Endodermal cell (in vitro differentiated cells): ENCODE results near the gene SLC16A12. TPM values are rescaled to one million over a fixed set of nuclear protein-coding genes. Genes with fewer than 3 reads are reported as not detected.

ENCODE experiments used
- DNase-seq: peaks from one replicate; pipeline ENCODE4 v3.0.0-alpha.2; 2017
- H3K27ac ChIP-seq: 2 replicates; pipeline ENCODE4 v1.5.1; 2013; ENCODE audit warnings: mild to moderate bottlenecking, low read depth, low read length, moderate library complexity
- H3K27me3 ChIP-seq: 2 replicates; pipeline ENCODE4 v1.6.1; 2013; ENCODE audit warnings: mild to moderate bottlenecking, low read length, moderate library complexity; ENCODE audit not compliant: insufficient read depth, control insufficient read depth, poor library complexity, severe bottlenecking
- H3K36me3 ChIP-seq: 2 replicates; pipeline ENCODE4 v1.7.0; 2013; ENCODE audit warnings: mild to moderate bottlenecking, low read length, moderate library complexity; ENCODE audit not compliant: control insufficient read depth, insufficient read depth
- H3K4me1 ChIP-seq: one replicate; pipeline ENCODE4 v1.7.0; 2013; ENCODE audit warnings: low read length; ENCODE audit not compliant: control insufficient read depth, insufficient read depth
- H3K4me3 ChIP-seq: 2 replicates; pipeline ENCODE4 v1.5.1; 2013; ENCODE audit warnings: mild to moderate bottlenecking, low read length, moderate library complexity
- H3K9ac ChIP-seq: 2 replicates; pipeline ENCODE4 v1.6.1; 2013; ENCODE audit warnings: mild to moderate bottlenecking, low read length, moderate library complexity; ENCODE audit not compliant: poor library complexity, severe bottlenecking; ENCODE audit errors: extremely low read depth
- H3K9me3 ChIP-seq: 2 replicates; pipeline ENCODE4 v1.6.1; 2013; ENCODE audit warnings: mild to moderate bottlenecking, low read length, moderate library complexity; ENCODE audit not compliant: control insufficient read depth
- H3K27ac Mint-ChIP-seq: 2 replicates; pipeline ENCODE4 v1.8.0; 2020; ENCODE audit warnings: mixed read lengths
- H3K27me3 Mint-ChIP-seq: 2 replicates; pipeline ENCODE4 v1.8.0; 2021; ENCODE audit warnings: mild to moderate bottlenecking, mixed read lengths; ENCODE audit not compliant: insufficient read depth
- H3K36me3 Mint-ChIP-seq: 2 replicates; pipeline ENCODE4 v1.8.0; 2020; ENCODE audit warnings: low read depth, mixed read lengths
- H3K4me1 Mint-ChIP-seq: 2 replicates; pipeline ENCODE4 v1.8.0; 2020; ENCODE audit warnings: mixed read lengths
- H3K4me3 Mint-ChIP-seq: 2 replicates; pipeline ENCODE4 v1.8.0; 2020; ENCODE audit warnings: mild to moderate bottlenecking, moderate library complexity, mixed read lengths
- H3K9me3 Mint-ChIP-seq: 2 replicates; pipeline ENCODE4 v1.8.0; 2020; ENCODE audit warnings: mild to moderate bottlenecking, mixed read lengths
- WGBS, 2 experiments: methylation state at CpG; one replicate each; pipeline versions ENCODE4 v1.1.5 to v1.1.7; 2013; ENCODE audit warnings: missing lambda C conversion rate in 2 of 2, mixed read lengths in 1 of 2; ENCODE audit not compliant: insufficient coverage in 1 of 2, insufficient read length in 1 of 2; 5-methylcytosine and 5-hydroxymethylcytosine counted together
- total RNA-seq, 2 donors: library from RNA; stranded (reverse); fragmentation: NEBNext Ultra II Directional in 1 of 2; extraction: Animal tissue kit (Norgen Biotek cat#: 25700) in 1 of 2; gene quantifications; 2 replicates in 1 of 2; 3 replicates in 1 of 2; pipeline ENCODE4 v1.2.1, GENCODE V29; 2021
- TF ChIP-seq, protein P1 (sequence below): fragments of 200-600 bp; sonication (generic); conservative IDR thresholded peaks from 2 replicates; pipeline ENCODE4 v1.5.0; 2021; ENCODE audit warnings: antibody characterized with exemption, mild to moderate bottlenecking

Gene SLC16A12
- total RNA-seq, 2 donors from 2014 or later: 0.33 to 2.3 TPM

GRCh38 chr10:89471110-89471809 is 64.1 kb downstream of the SLC16A12 start:
- Histone ChIP-seq H3K27ac (no peak overlapping the region), H3K36me3 (no peaks in the 10 kb centered on the region), H3K9ac (no peak overlapping the region), H3K4me3 (no peak overlapping the region), H3K4me1 (no peaks in the 10 kb centered on the region), H3K27me3 (no peaks in the 10 kb centered on the region), H3K9me3 (no peaks in the 10 kb centered on the region)
- Mint-ChIP-seq H3K27me3 (no peaks in the 10 kb centered on the region), H3K9me3 (no peaks in the 10 kb centered on the region), H3K4me3 (no peak overlapping the region), H3K36me3 (no peaks in the 10 kb centered on the region), H3K4me1 (peaks cover 27% of the 10 kb centered on the region), H3K27ac (no peak overlapping the region)
- WGBS, 2 experiments: 70% methylated on average over 1 of the region's 1 CpG; no CpG with 5 or more reads in 1 of the 2 experiments
- TF ChIP-seq, protein P1, sequence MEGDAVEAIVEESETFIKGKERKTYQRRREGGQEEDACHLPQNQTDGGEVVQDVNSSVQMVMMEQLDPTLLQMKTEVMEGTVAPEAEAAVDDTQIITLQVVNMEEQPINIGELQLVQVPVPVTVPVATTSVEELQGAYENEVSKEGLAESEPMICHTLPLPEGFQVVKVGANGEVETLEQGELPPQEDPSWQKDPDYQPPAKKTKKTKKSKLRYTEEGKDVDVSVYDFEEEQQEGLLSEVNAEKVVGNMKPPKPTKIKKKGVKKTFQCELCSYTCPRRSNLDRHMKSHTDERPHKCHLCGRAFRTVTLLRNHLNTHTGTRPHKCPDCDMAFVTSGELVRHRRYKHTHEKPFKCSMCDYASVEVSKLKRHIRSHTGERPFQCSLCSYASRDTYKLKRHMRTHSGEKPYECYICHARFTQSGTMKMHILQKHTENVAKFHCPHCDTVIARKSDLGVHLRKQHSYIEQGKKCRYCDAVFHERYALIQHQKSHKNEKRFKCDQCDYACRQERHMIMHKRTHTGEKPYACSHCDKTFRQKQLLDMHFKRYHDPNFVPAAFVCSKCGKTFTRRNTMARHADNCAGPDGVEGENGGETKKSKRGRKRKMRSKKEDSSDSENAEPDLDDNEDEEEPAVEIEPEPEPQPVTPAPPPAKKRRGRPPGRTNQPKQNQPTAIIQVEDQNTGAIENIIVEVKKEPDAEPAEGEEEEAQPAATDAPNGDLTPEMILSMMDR: no peak
- DNase-seq: no peak

- no peaks in the 10 kb centered on the region for H3K9me3 ChIP-seq
- DNase-seq: no peak
- no peaks in the 10 kb centered on the region for H3K36me3 ChIP-seq
- no peak overlapping the region for H3K9ac ChIP-seq
- no peaks in the 10 kb centered on the region for H3K36me3 Mint-ChIP-seq
- H3K27ac Mint-ChIP-seq: no peak overlapping the region
- no peak overlapping the region for H3K4me3 Mint-ChIP-seq
- H3K27me3 ChIP-seq: no peaks in the 10 kb centered on the region
- H3K4me1 ChIP-seq: no peaks in the 10 kb centered on the region
- no peak overlapping the region for H3K4me3 ChIP-seq
- H3K27me3 Mint-ChIP-seq: no peaks in the 10 kb centered on the region
- TF ChIP-seq, protein P1: no peak
- H3K4me1 Mint-ChIP-seq: peaks cover 22% of the 10 kb centered on the region
- H3K9me3 Mint-ChIP-seq: no peaks in the 10 kb centered on the region
- no peak overlapping the region for H3K27ac ChIP-seq
- WGBS, 2 experiments: 80% methylated on average over 2 of the region's 2 CpGs; no CpG with 5 or more reads in 1 of the 2 experiments
These were observed 64.8 kb downstream of the SLC16A12 start for GRCh38 chr10:89470628-89471027.

GRCh38 chr10:89469517-89469916 is 65.9 kb downstream of the SLC16A12 start:
- TF ChIP-seq, protein P1: no peak
- no peaks in the 10 kb centered on the region for H3K9me3 ChIP-seq
- no peak for DNase-seq
- Mint-ChIP-seq H3K4me1 (peaks cover 12% of the 10 kb centered on the region), H3K27me3 (no peaks in the 10 kb centered on the region), H3K9me3 (no peaks in the 10 kb centered on the region), H3K36me3 (no peaks in the 10 kb centered on the region), H3K27ac (no peak overlapping the region), H3K4me3 (no peak overlapping the region)
- no peaks in the 10 kb centered on the region for H3K27me3 ChIP-seq
- no peak overlapping the region for H3K4me3 ChIP-seq
- H3K4me1 ChIP-seq: no peaks in the 10 kb centered on the region
- H3K36me3 ChIP-seq: no peaks in the 10 kb centered on the region
- H3K27ac ChIP-seq: no peak overlapping the region
- H3K9ac ChIP-seq: no peak overlapping the region
